ENCODE data around the gene TRAF2.
A peak's percentile ranks its signal among the peaks of the same experiment; 100 is the strongest.
"Not testable (repeated sequence)": the region's sequence is repeated elsewhere in the genome, so short reads cannot be mapped to it uniquely, and the experiment has no call there.

The TRAF2 gene

GRCh38 chr9:136885950-136886578 lies at the start of gene TRAF2:
Gene TRAF2 (plus strand): TSS chr9:136886516. CDS start chr9:136898741, 12,225 bp downstream.
- DNase-seq (ENCODE audit: low read depth in 1 of 2, low spot score in 1 of 2): peak; percentile 94 to 97

GRCh38 chr9:136837146-136837855 lies 49.0 kb upstream of the TRAF2 start:
- no peak for DNase-seq (ENCODE audit: low read depth in 1 of 2, low spot score in 1 of 2)

GRCh38 chr9:136837856-136838277 lies 48.4 kb upstream of the TRAF2 start:
- DNase-seq (ENCODE audit: low read depth in 1 of 2, low spot score in 1 of 2): not testable (repeated sequence)

- DNase-seq (ENCODE audit: low read depth in 1 of 2, low spot score in 1 of 2): no peak
Measured at GRCh38 chr9:136838314-136839228, 47.7 kb upstream of the TRAF2 start.

GRCh38 chr9:136839229-136840139 lies 46.8 kb upstream of the TRAF2 start:
- DNase-seq (ENCODE audit: low read depth in 1 of 2, low spot score in 1 of 2): no peak

GRCh38 chr9:136840140-136840876 lies 46.0 kb upstream of the TRAF2 start:
- no peak for DNase-seq (ENCODE audit: low read depth in 1 of 2, low spot score in 1 of 2)

GRCh38 chr9:136840877-136841645 lies 45.3 kb upstream of the TRAF2 start:
- no peak for DNase-seq (ENCODE audit: low read depth in 1 of 2, low spot score in 1 of 2)

- not testable (repeated sequence) for DNase-seq (ENCODE audit: low read depth in 1 of 2, low spot score in 1 of 2)
Measured at GRCh38 chr9:136841646-136842379, 44.5 kb upstream of the TRAF2 start.

- DNase-seq (ENCODE audit: low read depth in 1 of 2, low spot score in 1 of 2): peak; percentile 62 to 73
Measured at GRCh38 chr9:136842380-136842948, 43.9 kb upstream of the TRAF2 start, which contains the start of gene AJM1. Gene AJM1 (plus strand): TSS chr9:136842478. CDS start chr9:136844415, 1,937 bp downstream.

GRCh38 chr9:136843159-136843800 lies 43.0 kb upstream of the TRAF2 start:
- not testable (repeated sequence) for DNase-seq (ENCODE audit: low read depth in 1 of 2, low spot score in 1 of 2)

- peak; percentile 35 to 51 for DNase-seq (ENCODE audit: low read depth in 1 of 2, low spot score in 1 of 2)
Measured at GRCh38 chr9:136843801-136844740, 42.2 kb upstream of the TRAF2 start.

GRCh38 chr9:136844761-136845464 lies 41.4 kb upstream of the TRAF2 start:
- DNase-seq (ENCODE audit: low read depth in 1 of 2, low spot score in 1 of 2): no peak

- no peak for DNase-seq (ENCODE audit: low read depth in 1 of 2, low spot score in 1 of 2)
Measured at GRCh38 chr9:136845465-136846260, 40.7 kb upstream of the TRAF2 start.

- DNase-seq (ENCODE audit: low read depth in 1 of 2, low spot score in 1 of 2): no peak
Measured at GRCh38 chr9:136846376-136847087, 39.8 kb upstream of the TRAF2 start.
